Keratinocyte (primary cell): ENCODE results near the gene NRG2.

Experiments
- CTCF ChIP-seq, 3 experiments: IDR thresholded peaks in 1 of 3; conservative IDR thresholded peaks in 1 of 3; optimal IDR thresholded peaks in 1 of 3; 2 replicates in 2 of 3; 3 replicates in 1 of 3; pipeline versions ENCODE3 to v1.5.1; 2011; ENCODE audit warnings: low read length in 3 of 3, mild to moderate bottlenecking in 3 of 3, moderate library complexity in 2 of 3, control low read depth in 1 of 3, inconsistent platforms in 1 of 3; ENCODE audit not compliant: insufficient read depth in 2 of 3; ENCODE audit errors: extremely low read depth in 1 of 3
- EZH2 ChIP-seq: IDR thresholded peaks from one replicate; pipeline ENCODE4 v1.6.1; 2012; ENCODE audit warnings: inconsistent platforms, mild to moderate bottlenecking, low read length, moderate library complexity

GRCh38 chr5:140014751-140015150 lies 28.3 kb downstream of the NRG2 start:
- no peak for TF ChIP-seq CTCF (optimal IDR thresholded peaks at IDR 0.05 in 1 of 3, IDR thresholded peaks at IDR 0.05 in 1 of 3, conservative IDR thresholded peaks at IDR 0.05 in 1 of 3; ENCODE audit: extremely low read depth in 1 of 3, insufficient read depth in 2 of 3, low read length in 3 of 3)
- TF ChIP-seq EZH2, result no peak
